ENCODE measurements around the gene ATP6V0B.
A peak's percentile ranks its signal among the peaks of the same experiment; 100 is the strongest.

The ATP6V0B gene

GRCh38 chr1:43974443-43975248, at the start of gene ATP6V0B:
ATP6V0B (plus strand) TSS chr1:43974960; CDS start chr1:43975041, 81 bp downstream.
- peak; percentile 93 for FAIRE-seq
- peak; percentile 89 for DNase-seq (ENCODE audit: extremely low spot score, insufficient read length, low read depth)

- DNase-seq (ENCODE audit: extremely low spot score, insufficient read length, low read depth) (no peak), FAIRE-seq (no peak)
Measured at GRCh38 chr1:43925846-43926245, 48.9 kb upstream of the ATP6V0B start.

GRCh38 chr1:43930168-43930948, 44.4 kb upstream of the ATP6V0B start:
- FAIRE-seq (no peak), DNase-seq (ENCODE audit: extremely low spot score, insufficient read length, low read depth) (peak; percentile 33)

- no peak for DNase-seq (ENCODE audit: extremely low spot score, insufficient read length, low read depth)
- no peak for FAIRE-seq
Measured at GRCh38 chr1:43930949-43931275, 43.8 kb upstream of the ATP6V0B start.

GRCh38 chr1:43931711-43932660, 42.8 kb upstream of the ATP6V0B start:
- DNase-seq (ENCODE audit: extremely low spot score, insufficient read length, low read depth) = no peak
- FAIRE-seq = no peak

- DNase-seq (ENCODE audit: extremely low spot score, insufficient read length, low read depth) (no peak), FAIRE-seq (no peak)
Measured at GRCh38 chr1:43932786-43933385, 41.9 kb upstream of the ATP6V0B start.

GRCh38 chr1:43933386-43934100, 41.2 kb upstream of the ATP6V0B start, which contains the start of gene ARTN:
ARTN (plus strand) TSS chr1:43933801; CDS start chr1:43935657, 1,856 bp downstream.
- no peak for FAIRE-seq
- no peak for DNase-seq (ENCODE audit: extremely low spot score, insufficient read length, low read depth)

GRCh38 chr1:43934101-43934985, 40.4 kb upstream of the ATP6V0B start:
- FAIRE-seq (peak; percentile 64), DNase-seq (ENCODE audit: extremely low spot score, insufficient read length, low read depth) (peak; percentile 71)

- no peak for DNase-seq (ENCODE audit: extremely low spot score, insufficient read length, low read depth)
- FAIRE-seq = no peak
Measured at GRCh38 chr1:43934986-43935324, 39.8 kb upstream of the ATP6V0B start.

- no peak for FAIRE-seq
- no peak for DNase-seq (ENCODE audit: extremely low spot score, insufficient read length, low read depth)
Measured at GRCh38 chr1:43935711-43936427, 38.9 kb upstream of the ATP6V0B start.

- DNase-seq (ENCODE audit: extremely low spot score, insufficient read length, low read depth) = no peak
Measured at GRCh38 chr1:43936431-43937151, 38.2 kb upstream of the ATP6V0B start.

GRCh38 chr1:43937179-43937865, 37.4 kb upstream of the ATP6V0B start:
- DNase-seq (ENCODE audit: extremely low spot score, insufficient read length, low read depth) = no peak
- no peak for FAIRE-seq

More at GRCh38 chr1:43936431-43937151, 38.2 kb upstream of the ATP6V0B start:
- FAIRE-seq = no peak

- FAIRE-seq (no peak), DNase-seq (ENCODE audit: extremely low spot score, insufficient read length, low read depth) (no peak)
Measured at GRCh38 chr1:43938383-43938782, 36.4 kb upstream of the ATP6V0B start.

GRCh38 chr1:43938892-43939587, 35.7 kb upstream of the ATP6V0B start:
- DNase-seq (ENCODE audit: extremely low spot score, insufficient read length, low read depth) (no peak), FAIRE-seq (no peak)

- no peak for FAIRE-seq
- no peak for DNase-seq (ENCODE audit: extremely low spot score, insufficient read length, low read depth)
Measured at GRCh38 chr1:43942411-43942810, 32.3 kb upstream of the ATP6V0B start.

GRCh38 chr1:43944860-43945259, 29.9 kb upstream of the ATP6V0B start:
- FAIRE-seq (no peak), DNase-seq (ENCODE audit: extremely low spot score, insufficient read length, low read depth) (no peak)
